ENCODE measurements around the gene FAM200A.
A peak's percentile ranks its signal among the peaks of the same experiment; 100 is the strongest.
"Not testable (repeated sequence)": the region's sequence is repeated elsewhere in the genome, so short reads cannot be mapped to it uniquely, and the experiment has no call there.

Gene FAM200A

DNA sequence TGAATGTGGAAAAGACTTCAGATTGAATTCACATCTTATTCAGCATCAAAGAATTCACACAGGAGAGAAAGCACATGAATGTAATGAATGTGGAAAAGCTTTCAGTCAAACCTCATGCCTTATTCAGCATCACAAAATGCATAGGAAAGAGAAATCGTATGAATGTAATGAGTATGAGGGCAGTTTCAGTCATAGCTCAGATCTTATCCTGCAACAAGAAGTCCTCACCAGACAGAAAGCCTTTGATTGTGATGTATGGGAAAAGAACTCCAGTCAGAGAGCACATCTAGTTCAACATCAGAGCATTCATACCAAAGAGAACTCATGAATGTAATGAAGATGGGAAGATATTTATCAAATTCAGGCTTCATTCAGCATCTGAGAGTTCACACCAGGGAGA, 21.3 kb upstream of the FAM200A start:
- Histone ChIP-seq H3K36me3 (ENCODE audit: control insufficient read depth, insufficient read depth, low read length) (peaks cover 7% of the 10 kb centered on the region), H3K4me3 (ENCODE audit: low read depth, low read length) (no peak overlapping the region), H3K4me1 (ENCODE audit: control insufficient read depth, insufficient read depth, low read length) (peaks cover 7% of the 10 kb centered on the region)

DNA sequence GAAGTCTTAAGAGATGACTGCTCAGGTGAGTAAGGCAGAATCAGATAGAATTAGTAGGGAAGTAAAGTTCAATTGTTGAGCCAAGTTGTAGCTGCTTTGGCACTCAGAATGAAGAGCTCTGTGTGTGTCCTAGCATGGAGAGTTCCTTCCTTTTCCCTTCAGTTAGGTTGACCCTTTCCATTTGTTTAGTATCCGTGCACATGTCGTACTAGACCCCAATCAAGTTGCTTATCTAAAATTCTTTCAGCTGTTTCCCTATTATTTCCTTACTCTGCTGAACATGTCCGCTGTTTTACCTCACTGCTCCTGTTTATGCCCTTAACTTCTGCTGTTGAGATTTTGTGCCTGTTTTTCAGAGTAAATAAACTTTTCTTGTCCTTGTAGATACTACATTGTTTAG, 19.9 kb upstream of the FAM200A start:
- H3K4me3 ChIP-seq (ENCODE audit: low read depth, low read length): no peak overlapping the region
- no peak overlapping the region for H3K9ac ChIP-seq (ENCODE audit: low read depth, low read length)
- peaks cover 7% of the 10 kb centered on the region for H3K4me1 ChIP-seq (ENCODE audit: control insufficient read depth, insufficient read depth, low read length)
- H3K27me3 ChIP-seq (ENCODE audit: control insufficient read depth, insufficient read depth, low read length): no peaks in the 10 kb centered on the region
- H3K36me3 ChIP-seq (ENCODE audit: control insufficient read depth, insufficient read depth, low read length): peaks cover 7% of the 10 kb centered on the region
- H3K9me3 ChIP-seq (ENCODE audit: control insufficient read depth, insufficient read depth, low read length): no peaks in the 10 kb centered on the region

More for the DNA sequence above, 21.3 kb upstream of the FAM200A start:
- Histone ChIP-seq H3K9me3 (ENCODE audit: control insufficient read depth, insufficient read depth, low read length) (no peaks in the 10 kb centered on the region), H3K27me3 (ENCODE audit: control insufficient read depth, insufficient read depth, low read length) (no peaks in the 10 kb centered on the region), H3K9ac (ENCODE audit: low read depth, low read length) (no peak overlapping the region)

DNA sequence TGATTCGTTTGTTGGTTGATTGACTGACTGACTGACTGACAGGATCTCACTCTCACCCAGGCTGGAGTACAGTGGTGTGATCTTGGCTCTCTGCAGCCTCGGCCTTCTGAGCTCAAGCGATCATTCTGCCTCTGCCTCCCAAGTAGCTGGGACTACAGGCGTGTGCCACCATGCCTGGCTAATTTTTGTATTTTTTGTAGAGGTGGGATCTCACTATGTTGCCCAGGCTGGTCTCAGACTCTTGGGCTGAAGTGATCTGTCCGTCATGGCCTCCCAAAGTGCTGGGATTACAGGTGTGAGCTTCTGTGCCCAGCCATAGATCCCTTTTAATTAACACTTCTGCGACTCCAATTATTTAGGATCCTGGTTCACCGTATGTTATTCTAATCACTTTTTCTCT, 16.9 kb upstream of the FAM200A start:
- not testable (repeated sequence) for H3K9ac ChIP-seq (ENCODE audit: low read depth, low read length); H3K4me3 ChIP-seq (ENCODE audit: low read depth, low read length); H3K9me3 ChIP-seq (ENCODE audit: control insufficient read depth, insufficient read depth, low read length); H3K4me1 ChIP-seq (ENCODE audit: control insufficient read depth, insufficient read depth, low read length); H3K27me3 ChIP-seq (ENCODE audit: control insufficient read depth, insufficient read depth, low read length)
- H3K36me3 ChIP-seq (ENCODE audit: control insufficient read depth, insufficient read depth, low read length): peaks cover 14% of the 10 kb centered on the region

DNA sequence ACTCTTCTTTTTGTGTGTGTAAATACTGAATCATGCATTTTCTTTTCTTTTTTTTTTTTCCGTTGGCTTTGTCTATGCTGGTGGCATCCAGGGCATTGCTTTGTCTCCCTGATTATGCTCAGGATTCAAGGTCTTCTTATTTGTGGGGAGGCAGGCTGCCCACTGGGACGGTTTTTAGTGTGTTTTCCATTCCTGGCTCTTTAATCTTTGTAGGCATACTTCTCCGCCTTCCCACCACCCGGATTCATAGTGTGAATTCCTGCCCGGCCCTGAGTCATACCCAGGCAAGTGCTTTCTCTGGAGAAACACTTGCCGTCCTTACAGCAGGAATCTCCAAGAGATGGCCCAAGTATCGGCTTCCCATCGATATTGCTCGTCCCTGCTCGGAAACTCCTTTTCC, 11.7 kb upstream of the FAM200A start:
- Histone ChIP-seq H3K27me3 (ENCODE audit: control insufficient read depth, insufficient read depth, low read length) (no peaks in the 10 kb centered on the region), H3K36me3 (ENCODE audit: control insufficient read depth, insufficient read depth, low read length) (peaks cover 29% of the 10 kb centered on the region), H3K4me3 (ENCODE audit: low read depth, low read length) (no peak overlapping the region), H3K9me3 (ENCODE audit: control insufficient read depth, insufficient read depth, low read length) (no peaks in the 10 kb centered on the region), H3K9ac (ENCODE audit: low read depth, low read length) (no peak overlapping the region), H3K4me1 (ENCODE audit: control insufficient read depth, insufficient read depth, low read length) (no peaks in the 10 kb centered on the region)

DNA sequence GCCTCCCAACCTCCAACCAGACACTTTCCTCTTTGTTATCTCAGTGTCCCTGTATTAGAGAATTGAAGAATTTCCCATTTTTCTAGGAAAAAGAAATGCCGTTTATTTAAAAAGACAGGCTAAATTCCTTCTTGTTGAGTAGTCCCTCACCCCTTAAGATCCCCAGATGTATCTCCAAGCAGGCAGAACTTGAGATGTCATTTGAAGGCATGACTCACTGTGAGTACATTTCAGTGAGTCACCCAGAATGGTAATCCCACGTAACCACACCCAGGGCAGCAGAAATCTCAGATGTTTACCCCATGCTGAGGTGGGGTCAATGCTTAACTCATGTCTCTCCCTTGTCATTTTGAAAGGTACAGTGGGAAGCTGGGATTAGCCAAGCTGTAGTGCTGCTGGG, 10.9 kb upstream of the FAM200A start:
- H3K9ac ChIP-seq (ENCODE audit: low read depth, low read length): no peak overlapping the region
- H3K4me1 ChIP-seq (ENCODE audit: control insufficient read depth, insufficient read depth, low read length): no peaks in the 10 kb centered on the region

GRCh38 chr7:99562114-99562784, 10.3 kb upstream of the FAM200A start:
- Histone ChIP-seq H3K4me3 (ENCODE audit: low read depth, low read length) (no peak overlapping the region), H3K36me3 (ENCODE audit: control insufficient read depth, insufficient read depth, low read length) (peaks cover 29% of the 10 kb centered on the region), H3K4me1 (ENCODE audit: control insufficient read depth, insufficient read depth, low read length) (no peaks in the 10 kb centered on the region), H3K27me3 (ENCODE audit: control insufficient read depth, insufficient read depth, low read length) (no peaks in the 10 kb centered on the region), H3K9me3 (ENCODE audit: control insufficient read depth, insufficient read depth, low read length) (no peaks in the 10 kb centered on the region), H3K9ac (ENCODE audit: low read depth, low read length) (no peak overlapping the region)

More for the DNA sequence above, 10.9 kb upstream of the FAM200A start:
- Histone ChIP-seq H3K9me3 (ENCODE audit: control insufficient read depth, insufficient read depth, low read length) (no peaks in the 10 kb centered on the region), H3K27me3 (ENCODE audit: control insufficient read depth, insufficient read depth, low read length) (no peaks in the 10 kb centered on the region), H3K4me3 (ENCODE audit: low read depth, low read length) (no peak overlapping the region), H3K36me3 (ENCODE audit: control insufficient read depth, insufficient read depth, low read length) (peaks cover 29% of the 10 kb centered on the region)

GRCh38 chr7:99561737-99562051, 9.8 kb upstream of the FAM200A start:
- Histone ChIP-seq H3K9me3 (ENCODE audit: control insufficient read depth, insufficient read depth, low read length) (no peaks in the 10 kb centered on the region), H3K36me3 (ENCODE audit: control insufficient read depth, insufficient read depth, low read length) (peaks cover 29% of the 10 kb centered on the region), H3K27me3 (ENCODE audit: control insufficient read depth, insufficient read depth, low read length) (no peaks in the 10 kb centered on the region), H3K4me3 (ENCODE audit: low read depth, low read length) (no peak overlapping the region), H3K4me1 (ENCODE audit: control insufficient read depth, insufficient read depth, low read length) (no peaks in the 10 kb centered on the region), H3K9ac (ENCODE audit: low read depth, low read length) (no peak overlapping the region)

DNA sequence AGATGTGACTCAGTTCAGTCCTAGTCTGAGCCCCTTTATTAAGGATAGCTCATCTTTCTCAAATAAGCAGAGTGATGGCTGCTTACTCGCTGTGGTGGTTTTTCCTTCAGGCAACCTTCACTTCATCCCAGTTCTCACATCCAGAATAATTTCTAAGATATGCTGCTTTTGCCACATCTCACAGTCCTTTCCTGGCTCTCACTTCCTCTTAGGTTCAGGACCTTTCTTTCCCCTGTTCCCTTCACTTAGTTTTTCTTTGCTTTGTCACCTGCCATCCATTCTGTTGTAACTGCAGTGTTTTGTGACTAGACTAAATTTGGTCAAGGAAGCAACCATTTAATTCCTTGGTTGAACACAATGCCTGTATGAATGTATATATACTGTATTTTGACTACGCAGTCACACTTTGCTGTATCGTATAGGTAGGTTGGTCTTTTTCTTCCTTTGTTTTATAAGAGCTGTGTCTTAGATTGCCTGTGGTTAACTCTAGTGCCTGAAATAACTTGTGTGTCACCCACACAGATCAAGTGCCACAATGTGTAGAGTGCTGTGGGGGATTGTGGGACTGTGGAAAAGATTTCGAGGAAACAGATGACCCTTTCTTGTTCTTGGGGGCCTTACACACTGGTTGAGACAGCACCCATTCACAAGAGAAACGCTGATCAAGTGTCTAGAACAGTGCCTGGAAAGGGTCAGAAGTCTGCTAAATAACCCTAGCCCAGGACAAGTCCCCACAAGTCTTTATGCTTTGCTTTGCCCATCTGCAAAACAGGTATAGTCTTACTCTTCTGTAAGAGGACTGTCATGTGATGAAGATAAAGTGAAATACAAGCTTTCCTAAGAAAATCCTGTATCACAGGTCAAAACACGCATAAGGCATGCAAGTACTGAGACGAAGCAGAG, 9.2 kb upstream of the FAM200A start:
- Histone ChIP-seq H3K9me3 (ENCODE audit: control insufficient read depth, insufficient read depth, low read length) (no peaks in the 10 kb centered on the region), H3K4me1 (ENCODE audit: control insufficient read depth, insufficient read depth, low read length) (no peaks in the 10 kb centered on the region), H3K27me3 (ENCODE audit: control insufficient read depth, insufficient read depth, low read length) (no peaks in the 10 kb centered on the region), H3K36me3 (ENCODE audit: control insufficient read depth, insufficient read depth, low read length) (peaks cover 24% of the 10 kb centered on the region), H3K4me3 (ENCODE audit: low read depth, low read length) (no peak overlapping the region), H3K9ac (ENCODE audit: low read depth, low read length) (no peak overlapping the region)

- Histone ChIP-seq H3K27me3 (ENCODE audit: control insufficient read depth, insufficient read depth, low read length) (no peaks in the 10 kb centered on the region), H3K36me3 (ENCODE audit: control insufficient read depth, insufficient read depth, low read length) (peaks cover 24% of the 10 kb centered on the region)
These were observed 7.4 kb upstream of the FAM200A start for GRCh38 chr7:99559175-99559915.

GRCh38 chr7:99558306-99559174, 6.6 kb upstream of the FAM200A start, which contains the start of gene ZNF655:
ZNF655 (plus strand) TSS chr7:99558642; CDS start chr7:99560560, 1,918 bp downstream.
- H3K27me3 ChIP-seq (ENCODE audit: control insufficient read depth, insufficient read depth, low read length): no peaks in the 10 kb centered on the region
- H3K4me1 ChIP-seq (ENCODE audit: control insufficient read depth, insufficient read depth, low read length): no peaks in the 10 kb centered on the region
- no peaks in the 10 kb centered on the region for H3K9me3 ChIP-seq (ENCODE audit: control insufficient read depth, insufficient read depth, low read length)
- peak within 1 kb of the TSS; percentile 99 for H3K4me3 ChIP-seq (ENCODE audit: low read depth, low read length)
- peaks cover 20% of the 10 kb centered on the region for H3K36me3 ChIP-seq (ENCODE audit: control insufficient read depth, insufficient read depth, low read length)
- H3K9ac ChIP-seq (ENCODE audit: low read depth, low read length): peak within 1 kb of the TSS; percentile 97

More at GRCh38 chr7:99559175-99559915, 7.4 kb upstream of the FAM200A start:
- Histone ChIP-seq H3K9me3 (ENCODE audit: control insufficient read depth, insufficient read depth, low read length) (no peaks in the 10 kb centered on the region), H3K4me1 (ENCODE audit: control insufficient read depth, insufficient read depth, low read length) (no peaks in the 10 kb centered on the region), H3K4me3 (ENCODE audit: low read depth, low read length) (peak overlapping the region; percentile 99), H3K9ac (ENCODE audit: low read depth, low read length) (peak overlapping the region; percentile 90)

DNA sequence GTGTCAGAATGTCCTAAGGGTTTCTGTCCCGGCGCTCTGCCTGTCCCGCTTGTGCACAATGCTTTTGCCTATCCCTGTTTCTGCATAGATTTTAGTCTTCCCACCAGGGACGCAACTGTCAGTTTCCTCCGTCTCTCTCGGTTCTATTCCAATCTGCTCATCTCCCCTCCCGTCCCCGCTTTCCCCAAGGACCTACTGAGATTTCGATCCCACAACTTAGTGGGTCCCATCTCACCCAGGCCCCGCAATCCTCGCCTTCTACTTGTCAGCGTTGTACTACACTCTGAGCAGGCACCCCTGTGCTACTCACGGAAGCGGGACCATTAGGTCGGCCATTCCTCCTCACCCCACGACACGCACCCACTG, 6.0 kb upstream of the FAM200A start:
- H3K36me3 ChIP-seq (ENCODE audit: control insufficient read depth, insufficient read depth, low read length): peaks cover 19% of the 10 kb centered on the region
- peak overlapping the region; percentile 97 for H3K9ac ChIP-seq (ENCODE audit: low read depth, low read length)
- H3K27me3 ChIP-seq (ENCODE audit: control insufficient read depth, insufficient read depth, low read length): no peaks in the 10 kb centered on the region
- H3K9me3 ChIP-seq (ENCODE audit: control insufficient read depth, insufficient read depth, low read length): no peaks in the 10 kb centered on the region
- H3K4me1 ChIP-seq (ENCODE audit: control insufficient read depth, insufficient read depth, low read length): no peaks in the 10 kb centered on the region
- peak overlapping the region; percentile 99 for H3K4me3 ChIP-seq (ENCODE audit: low read depth, low read length)

All from iPS-15b (cell line).